Epithelial cell of prostate (primary cell): ENCODE measurements around the gene GCM1.
A peak's percentile ranks its signal among the peaks of the same experiment; 100 is the strongest.

ENCODE experiments used
- DNase-seq: peaks from one replicate; pipeline ENCODE4 v3.0.0-alpha.2; 2011; ENCODE audit warnings: low read depth, low spot score
- H3K27ac ChIP-seq: fragments of 450-650 bp; 2 replicates; pipeline ENCODE4 v1.5.1; 2017; ENCODE audit warnings: mild to moderate bottlenecking

The GCM1 gene

DNA sequence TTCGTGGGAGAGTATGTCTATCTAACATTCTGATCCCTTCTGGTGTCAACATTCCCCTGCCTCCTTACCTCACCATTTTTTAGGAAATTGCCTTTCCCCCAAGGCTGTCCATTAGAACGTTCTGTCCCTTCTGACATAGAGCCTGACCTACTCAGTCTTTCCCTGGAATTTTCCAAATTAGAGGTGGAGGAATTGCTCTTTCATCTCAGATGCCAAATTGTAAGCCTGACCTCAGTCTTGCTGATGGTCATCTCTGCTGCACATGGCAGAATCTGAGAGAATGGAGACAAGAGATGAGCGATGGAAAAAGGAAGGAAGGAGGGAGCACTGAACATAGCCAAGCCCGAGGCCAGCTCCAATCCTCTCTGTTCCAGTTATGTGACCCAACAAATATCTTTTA, 5.4 kb upstream of the GCM1 start:
- no peak for DNase-seq
- H3K27ac ChIP-seq = no peak overlapping the region

GRCh38 chr6:53152576-53152975, 3.9 kb upstream of the GCM1 start:
- H3K27ac ChIP-seq = no peak overlapping the region
- DNase-seq = no peak

DNA sequence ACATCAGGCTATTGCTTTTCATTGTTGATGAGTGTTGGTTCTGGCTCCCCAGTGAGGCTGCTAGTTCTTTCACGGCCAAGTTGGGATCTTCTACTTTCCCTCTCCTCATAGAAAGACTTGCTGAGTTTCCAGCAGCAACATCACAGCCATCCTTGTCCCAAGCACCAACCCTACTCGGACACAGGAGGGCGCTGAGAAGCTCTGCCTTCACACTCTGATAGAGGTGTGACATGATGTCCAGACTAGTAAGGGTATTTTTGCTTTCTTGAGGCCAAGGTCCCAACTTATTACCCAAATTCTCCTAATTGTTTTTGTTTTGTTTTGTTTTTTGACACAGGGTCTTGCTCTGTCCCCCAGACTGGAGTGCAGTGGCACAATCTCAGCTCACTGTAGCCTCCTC, 3.0 kb upstream of the GCM1 start:
- H3K27ac ChIP-seq = no peak overlapping the region
- no peak for DNase-seq

DNA sequence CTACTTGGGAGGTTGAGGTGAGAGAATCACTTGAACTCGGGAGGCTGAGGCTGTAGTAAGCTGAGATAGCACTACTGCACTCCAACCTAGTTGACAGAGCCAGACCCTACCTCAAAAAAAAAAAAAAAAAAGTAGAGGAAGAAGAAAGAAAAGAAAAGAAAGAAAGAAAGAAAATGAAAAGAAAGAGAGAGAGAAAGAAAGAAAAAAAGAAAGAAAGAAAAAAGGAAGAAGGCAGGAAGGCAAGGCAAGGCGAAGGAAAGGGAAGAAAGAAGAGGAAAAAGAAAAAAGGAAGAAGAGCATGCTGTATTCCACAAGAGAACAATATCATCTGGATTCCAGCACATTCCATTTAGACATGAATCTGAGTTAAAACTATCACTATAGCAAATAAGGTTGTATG, 3.8 kb downstream of the GCM1 start:
- no peak for DNase-seq
- no peak overlapping the region for H3K27ac ChIP-seq

- DNase-seq = no peak
- no peak overlapping the region for H3K27ac ChIP-seq
Measured at GRCh38 chr6:53143710-53144109, 4.9 kb downstream of the GCM1 start.

DNA sequence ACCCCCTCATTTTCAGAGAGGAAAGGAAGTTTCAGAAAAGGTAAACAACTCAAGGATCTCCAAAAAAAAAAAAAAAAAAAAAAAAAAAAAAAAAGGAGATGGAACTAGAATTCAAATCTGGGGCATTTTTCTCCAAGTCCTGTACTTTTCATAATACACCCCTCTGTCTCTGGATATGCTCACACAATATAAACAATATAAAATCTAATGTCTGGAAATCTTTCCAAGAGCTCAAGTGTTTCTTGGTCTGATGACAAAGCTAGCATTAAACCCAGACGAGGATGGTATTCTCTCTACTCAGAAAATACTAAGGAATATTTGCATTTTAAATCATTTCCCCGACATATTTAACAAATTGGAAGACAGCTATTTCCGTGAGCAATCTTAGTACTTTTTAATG, 5.8 kb downstream of the GCM1 start:
- H3K27ac ChIP-seq = no peak overlapping the region
- DNase-seq = no peak

GRCh38 chr6:53139841-53140413, 8.7 kb downstream of the GCM1 start:
- no peak for DNase-seq
- H3K27ac ChIP-seq = no peak overlapping the region

- no peak overlapping the region for H3K27ac ChIP-seq
- no peak for DNase-seq
Measured at GRCh38 chr6:53136000-53136609, 12.5 kb downstream of the GCM1 start.

GRCh38 chr6:53134601-53135235, 13.9 kb downstream of the GCM1 start:
- DNase-seq = no peak

DNA sequence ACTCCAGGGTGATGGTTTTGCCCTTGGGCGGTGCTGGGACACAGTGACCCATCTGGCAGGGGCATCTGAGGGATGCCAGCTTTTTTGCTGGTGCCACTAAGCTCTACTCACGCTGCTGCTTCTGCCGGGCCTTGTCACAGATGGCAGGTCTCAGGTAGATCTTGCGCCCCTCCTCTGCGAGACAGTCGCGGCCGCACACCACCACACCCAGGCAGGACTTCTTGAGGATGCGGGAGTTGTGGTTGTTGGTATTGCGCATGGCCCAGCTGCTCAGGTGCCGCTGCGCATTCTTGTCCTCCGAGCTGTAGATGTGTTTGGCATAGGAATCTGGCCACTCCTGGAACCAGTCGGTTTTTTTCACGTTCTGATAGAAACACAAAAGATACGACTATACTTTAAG, 14.7 kb downstream of the GCM1 start:
- no peak for DNase-seq
- H3K27ac ChIP-seq = no peak overlapping the region

More at GRCh38 chr6:53134601-53135235, 13.9 kb downstream of the GCM1 start:
- H3K27ac ChIP-seq = no peak overlapping the region

- no peak for DNase-seq
- H3K27ac ChIP-seq = no peak overlapping the region
Measured at GRCh38 chr6:53130569-53131290, 17.9 kb downstream of the GCM1 start.

- peak; percentile 74 for DNase-seq
- peak overlapping the region; percentile 47 for H3K27ac ChIP-seq
Measured at GRCh38 chr6:53128842-53129241, 19.8 kb downstream of the GCM1 start.

- DNase-seq = no peak
- H3K27ac ChIP-seq = no peak overlapping the region
Measured at GRCh38 chr6:53125276-53125675, 23.4 kb downstream of the GCM1 start.

GRCh38 chr6:53124131-53124800, 24.4 kb downstream of the GCM1 start:
- H3K27ac ChIP-seq = no peak overlapping the region
- no peak for DNase-seq

GRCh38 chr6:53119772-53120409, 28.8 kb downstream of the GCM1 start:
- no peak for DNase-seq
- no peak overlapping the region for H3K27ac ChIP-seq

DNA sequence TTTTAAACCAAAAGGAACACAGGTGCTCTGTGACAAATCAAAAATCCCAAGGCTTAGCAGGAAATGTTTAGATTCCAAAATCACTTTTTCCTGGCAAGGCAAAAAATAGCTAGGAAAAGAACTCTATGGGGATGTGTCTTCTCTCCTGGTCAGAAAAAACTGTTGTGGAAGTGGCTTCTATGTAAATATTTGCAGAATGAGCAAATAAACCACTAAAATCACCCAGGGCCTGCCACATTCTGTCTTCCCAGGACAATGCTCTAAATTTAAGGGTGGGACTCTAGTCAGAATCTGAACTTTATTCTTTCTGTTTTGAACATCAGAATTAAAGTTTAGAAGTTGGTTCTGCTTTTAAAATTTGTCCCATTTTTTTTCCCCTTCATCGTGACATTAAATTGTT, 29.3 kb downstream of the GCM1 start:
- H3K27ac ChIP-seq = no peak overlapping the region
- no peak for DNase-seq

DNA sequence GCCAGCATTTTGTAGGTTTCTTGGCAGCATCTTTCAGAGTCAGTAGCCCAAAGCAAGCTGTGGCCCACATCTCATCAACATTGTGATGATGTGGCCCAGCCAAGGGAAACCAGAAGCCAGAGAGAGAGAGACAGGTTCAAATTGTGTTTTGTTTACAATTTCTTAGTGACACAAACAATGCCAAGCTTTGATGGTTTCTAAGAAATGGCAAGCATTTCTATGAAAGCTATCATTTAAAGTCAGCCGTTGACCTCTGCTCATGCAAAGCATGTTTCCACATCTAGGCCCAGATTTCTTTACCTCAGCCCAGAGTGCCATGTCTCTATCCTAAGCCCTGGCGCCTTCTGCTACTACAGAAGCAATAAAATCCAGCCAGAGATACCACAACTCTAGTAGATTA, 32.9 kb downstream of the GCM1 start:
- no peak for DNase-seq
- no peak overlapping the region for H3K27ac ChIP-seq

DNA sequence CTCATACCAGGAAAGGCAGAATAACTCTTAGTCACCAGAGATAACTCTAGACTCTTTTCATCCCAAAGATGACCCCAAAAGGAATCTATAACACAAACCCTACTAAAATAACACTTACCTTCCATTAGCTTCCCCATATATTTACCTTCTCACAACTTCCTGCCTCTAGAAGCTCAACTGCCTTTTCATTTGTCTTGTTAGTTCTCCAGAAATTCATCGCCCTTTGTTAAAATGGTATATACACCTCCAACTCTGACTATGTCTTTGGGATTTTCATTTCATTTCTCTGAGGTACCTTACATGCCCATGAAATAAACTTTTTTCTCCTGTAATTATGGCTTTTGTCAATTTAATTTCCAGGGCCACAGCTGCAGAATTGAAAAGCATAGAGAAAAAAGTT, 33.5 kb downstream of the GCM1 start:
- DNase-seq = no peak
- no peak overlapping the region for H3K27ac ChIP-seq

- H3K27ac ChIP-seq = no peak overlapping the region
- no peak for DNase-seq
Measured at GRCh38 chr6:53113742-53114141, 34.9 kb downstream of the GCM1 start.

DNA sequence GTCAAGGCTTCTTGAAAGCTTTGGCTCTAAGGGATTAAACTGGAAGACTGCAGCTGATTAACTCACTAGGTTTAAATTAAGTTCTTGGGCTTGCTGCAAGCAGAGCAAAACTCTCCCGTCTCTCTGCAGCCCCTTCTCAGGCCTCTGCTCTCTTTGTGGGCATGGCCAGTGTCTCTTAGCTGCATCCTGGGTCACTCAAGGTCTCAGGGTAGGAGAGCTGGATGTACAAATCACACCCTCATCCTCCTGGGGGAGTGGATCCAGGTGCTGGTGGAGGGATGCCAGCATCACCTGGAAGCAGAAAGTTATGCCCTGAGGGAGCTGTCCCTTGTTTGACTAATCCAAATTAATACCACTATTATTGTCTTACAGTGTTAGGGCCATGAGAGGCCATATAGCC, 35.8 kb downstream of the GCM1 start:
- DNase-seq = no peak
- peak overlapping the region; percentile 69 for H3K27ac ChIP-seq
